ENCODE measurements around the gene NPAS3. TPM values are rescaled to one million over a fixed set of nuclear protein-coding genes. Genes with fewer than 3 reads are reported as not detected.

The NPAS3 gene
- total and polyA plus RNA-seq, 2 donors (not counting 3 experiments of a cell fraction or from before 2014, with no cell fraction given), result 0.10 to 0.13 TPM

DNA sequence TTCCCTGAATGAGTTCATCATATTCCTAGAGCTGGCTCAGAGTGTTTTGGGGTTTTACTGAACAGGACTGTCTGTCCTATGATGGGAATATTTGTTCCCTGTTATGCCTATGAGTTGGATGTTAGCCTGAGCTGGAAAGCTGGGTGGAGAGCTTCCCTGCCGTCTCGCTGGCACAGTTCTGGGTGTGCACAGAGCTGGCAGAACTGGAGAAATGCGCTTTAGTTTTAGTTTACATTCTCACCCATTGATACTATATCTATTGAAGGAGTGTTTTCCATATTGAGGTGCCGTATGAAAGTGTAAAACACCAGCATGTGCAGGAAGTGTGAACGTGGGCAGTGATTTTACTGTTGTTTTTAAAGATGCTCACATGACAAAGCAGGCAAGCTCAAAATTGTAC lies 549.9 kb downstream of the NPAS3 start:
- Histone ChIP-seq H3K27ac (ENCODE audit: insufficient read depth, low read depth, low read length) (no peak overlapping the region), H3K4me1 (ENCODE audit: control insufficient read depth, extremely low read depth, insufficient read depth, low read length) (peaks cover 10% of the 10 kb centered on the region), H3K9me1 (replicated peaks; ENCODE audit: control insufficient read depth, extremely low read depth, insufficient read depth, low read length) (no peaks in the 10 kb centered on the region), H3K4me2 (ENCODE audit: insufficient read depth, low read length) (no peak overlapping the region), H3K27me3 (ENCODE audit: control insufficient read depth in 2 of 2, insufficient read depth in 2 of 2, low read length in 2 of 2) (no peaks in the 10 kb centered on the region), H3K4me3 (replicated peaks in 1 of 3; ENCODE audit: insufficient read depth in 1 of 3, low read depth in 1 of 3, low read length in 3 of 3) (no peak overlapping the region), H3K36me3 (ENCODE audit: control insufficient read depth in 2 of 2, extremely low read depth in 1 of 2, insufficient read depth in 2 of 2, low read length in 2 of 2) (no peaks in the 10 kb centered on the region), H3K9me3 (replicated peaks; ENCODE audit: control insufficient read depth, insufficient read depth, low read length) (no peaks in the 10 kb centered on the region), H4K20me1 (replicated peaks; ENCODE audit: control insufficient read depth, extremely low read depth, insufficient read depth, low read length) (no peaks in the 10 kb centered on the region), H2AFZ (ENCODE audit: low read depth, low read length) (no peak overlapping the region), H3K9ac (replicated peaks; ENCODE audit: extremely low read depth, insufficient read depth, low read length) (no peak overlapping the region), H3K79me2 (ENCODE audit: control insufficient read depth, insufficient read depth, low read length) (no peaks in the 10 kb centered on the region)
- intact Hi-C loops (cut with micrococcal nuclease), result no loop called here
- CTCF ChIA-PET, result interaction anchor here (1.0 kb wide), 1 partner anchor 13 kb away, joined by 5 read pairs; no protein-coding TSS in a partner anchor
- TF ChIP-seq, protein P1, sequence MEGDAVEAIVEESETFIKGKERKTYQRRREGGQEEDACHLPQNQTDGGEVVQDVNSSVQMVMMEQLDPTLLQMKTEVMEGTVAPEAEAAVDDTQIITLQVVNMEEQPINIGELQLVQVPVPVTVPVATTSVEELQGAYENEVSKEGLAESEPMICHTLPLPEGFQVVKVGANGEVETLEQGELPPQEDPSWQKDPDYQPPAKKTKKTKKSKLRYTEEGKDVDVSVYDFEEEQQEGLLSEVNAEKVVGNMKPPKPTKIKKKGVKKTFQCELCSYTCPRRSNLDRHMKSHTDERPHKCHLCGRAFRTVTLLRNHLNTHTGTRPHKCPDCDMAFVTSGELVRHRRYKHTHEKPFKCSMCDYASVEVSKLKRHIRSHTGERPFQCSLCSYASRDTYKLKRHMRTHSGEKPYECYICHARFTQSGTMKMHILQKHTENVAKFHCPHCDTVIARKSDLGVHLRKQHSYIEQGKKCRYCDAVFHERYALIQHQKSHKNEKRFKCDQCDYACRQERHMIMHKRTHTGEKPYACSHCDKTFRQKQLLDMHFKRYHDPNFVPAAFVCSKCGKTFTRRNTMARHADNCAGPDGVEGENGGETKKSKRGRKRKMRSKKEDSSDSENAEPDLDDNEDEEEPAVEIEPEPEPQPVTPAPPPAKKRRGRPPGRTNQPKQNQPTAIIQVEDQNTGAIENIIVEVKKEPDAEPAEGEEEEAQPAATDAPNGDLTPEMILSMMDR (IDR thresholded peaks at IDR 0.05; ENCODE audit: extremely low read depth in 1 of 2, insufficient read depth in 1 of 2, low read depth in 1 of 2, low read length in 2 of 2), result no peak
- TF ChIP-seq MYC (IDR thresholded peaks at IDR 0.05; ENCODE audit: low read depth, low read length) (no peak), POLR2A (IDR thresholded peaks at IDR 0.05; ENCODE audit: low read depth, low read length) (no peak), GATA2 (IDR thresholded peaks at IDR 0.05; ENCODE audit: insufficient read depth, insufficient read length, low read depth, low read length) (no peak), POLR2AphosphoS5 (IDR thresholded peaks at IDR 0.05; ENCODE audit: insufficient read depth, low read depth, low read length) (no peak), FOS (IDR thresholded peaks at IDR 0.05; ENCODE audit: borderline replicate concordance, insufficient read depth, low read length) (no peak), EZH2 (IDR thresholded peaks at IDR 0.05; ENCODE audit: borderline replicate concordance, low read depth, low read length, severe bottlenecking) (no peak), JUN (IDR thresholded peaks at IDR 0.05; ENCODE audit: borderline replicate concordance, insufficient read depth, insufficient read length, low read depth) (no peak)
- TF ChIP-seq, protein P2, sequence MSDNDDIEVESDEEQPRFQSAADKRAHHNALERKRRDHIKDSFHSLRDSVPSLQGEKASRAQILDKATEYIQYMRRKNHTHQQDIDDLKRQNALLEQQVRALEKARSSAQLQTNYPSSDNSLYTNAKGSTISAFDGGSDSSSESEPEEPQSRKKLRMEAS (IDR thresholded peaks at IDR 0.05; ENCODE audit: insufficient read depth, insufficient read length), result no peak
- no TSS peak for BruUV-seq (replicated peaks)
- dilution Hi-C loops (cut with MboI; ENCODE audit: extremely low pct_ligation_motif_present, low sequenced_read_pairs), result no loop called here
- POLR2A ChIA-PET, result no interaction called here
- no peak for DNase-seq (ENCODE audit: low read depth, low spot score)
- FAIRE-seq, result no peak

Measured in endothelial cell of umbilical vein (primary cell).